Osteoblast (primary cell): ENCODE data around the gene CNPPD1. TPM values are rescaled to one million over a fixed set of nuclear protein-coding genes. Genes with fewer than 3 reads are reported as not detected.

Experiments
- DNase-seq: peaks from one replicate; pipeline ENCODE4 v3.0.0; 2011; ENCODE audit warnings: low spot score, mixed read lengths; ENCODE audit not compliant: insufficient read length; ENCODE audit errors: missing footprints
- H2AFZ ChIP-seq: 2 replicates; pipeline ENCODE4 v1.6.0; 2011; ENCODE audit warnings: mild to moderate bottlenecking, low read length
- H3K27ac ChIP-seq: 2 replicates; pipeline ENCODE4 v1.5.1; 2011; ENCODE audit warnings: mild to moderate bottlenecking, low read depth, low read length, moderate library complexity
- H3K27me3 ChIP-seq: 2 replicates; pipeline ENCODE4 v1.6.0; 2012; ENCODE audit warnings: mild to moderate bottlenecking, control low read depth, inconsistent platforms, low read length, moderate library complexity; ENCODE audit not compliant: insufficient read depth
- H3K36me3 ChIP-seq: 2 replicates; pipeline ENCODE4 v1.5.1; 2011; ENCODE audit warnings: mild to moderate bottlenecking, low read length, control low read depth, moderate library complexity; ENCODE audit not compliant: insufficient read depth
- H3K4me1 ChIP-seq: 2 replicates; pipeline ENCODE4 v1.5.1; 2011; ENCODE audit warnings: mild to moderate bottlenecking, low read length, control low read depth, moderate library complexity; ENCODE audit not compliant: insufficient read depth
- H3K4me2 ChIP-seq: 2 replicates; pipeline ENCODE4 v1.6.0; 2011; ENCODE audit warnings: mild to moderate bottlenecking, low read length; ENCODE audit not compliant: insufficient read depth
- H3K4me3 ChIP-seq: fragments of 200-600 bp; sonication (generic); 3 replicates; pipeline ENCODE4 v1.5.1; 2012; ENCODE audit warnings: mild to moderate bottlenecking, low read length, inconsistent platforms; ENCODE audit not compliant: insufficient read depth
- H3K79me2 ChIP-seq: 2 replicates; pipeline ENCODE4 v1.6.0; 2012; ENCODE audit warnings: mild to moderate bottlenecking, low read length, control low read depth, inconsistent platforms; ENCODE audit not compliant: insufficient read depth
- H3K9me3 ChIP-seq: 2 replicates; pipeline ENCODE4 v1.5.1; 2011; ENCODE audit warnings: low read depth, low read length, control low read depth
- H4K20me1 ChIP-seq: 2 replicates; pipeline ENCODE4 v1.6.0; 2012; ENCODE audit warnings: mild to moderate bottlenecking, low read length, control low read depth; ENCODE audit not compliant: insufficient read depth
- CTCF ChIP-seq: IDR thresholded peaks from 2 replicates; pipeline ENCODE4 v1.5.1; 2011; ENCODE audit warnings: mild to moderate bottlenecking, low read depth, low read length, moderate library complexity; ENCODE audit errors: extremely low read depth
- total RNA-seq: library from RNA; depleted of rRNA; stranded (reverse); fragments of >200 nt; gene quantifications from 2 replicates; pipeline ENCODE4 v1.2.3, GENCODE V29; 2012

Gene CNPPD1
- total RNA-seq, 1 donor, result 26.1 TPM

DNA sequence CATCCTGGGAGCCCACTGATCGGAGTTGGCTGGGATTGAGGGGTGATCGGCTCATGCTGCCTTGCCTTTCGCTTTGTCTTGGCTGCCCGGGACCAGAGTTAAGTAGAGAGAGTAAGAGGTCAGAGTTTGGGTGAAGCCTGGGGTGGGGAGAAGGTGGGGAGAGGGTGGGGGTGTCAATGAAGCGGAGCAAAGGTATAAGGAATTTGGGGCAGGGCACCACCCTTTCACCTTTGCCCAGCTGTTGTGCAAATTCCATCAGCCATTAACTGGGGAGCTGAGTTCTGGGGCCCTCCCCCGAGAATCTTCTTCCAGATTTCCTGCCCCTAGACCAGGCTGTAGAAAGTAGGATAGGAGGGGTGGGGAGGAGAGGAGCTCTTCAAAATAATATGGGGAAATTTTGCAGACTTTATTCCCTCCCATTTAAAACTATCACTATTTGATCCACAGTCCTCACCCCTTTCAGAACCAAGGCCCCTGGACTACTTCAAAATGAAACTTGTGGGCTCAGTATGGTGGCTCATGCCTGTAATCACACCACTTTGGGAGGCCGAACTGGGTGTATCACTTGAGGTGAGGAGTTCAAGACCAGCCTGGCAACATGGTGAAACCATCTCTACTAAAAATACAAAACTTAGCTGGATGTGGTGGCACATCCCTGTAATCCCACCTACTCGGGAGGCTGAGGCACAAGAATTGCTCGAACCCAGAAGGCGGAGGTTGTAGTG, 6.6 kb downstream of the CNPPD1 start, which contains the start of gene SLC23A3:
SLC23A3 (minus strand) TSS at position 100 of the 725 bp plus-strand sequence; CDS start at position 55, 45 bp downstream.
- H3K4me3 ChIP-seq, result no peak within 1 kb of the TSS
- H3K36me3 ChIP-seq, result peaks cover 15% of the 10 kb centered on the region
- H2AFZ ChIP-seq, result no peak within 1 kb of the TSS
- peaks cover 12% of the 10 kb centered on the region for H3K4me1 ChIP-seq
- no peak for DNase-seq
- H3K79me2 ChIP-seq, result peaks cover 12% of the 10 kb centered on the region
- H3K27ac ChIP-seq, result no peak within 1 kb of the TSS
- H3K27me3 ChIP-seq, result no peaks in the 10 kb centered on the region
- no peaks in the 10 kb centered on the region for H3K9me3 ChIP-seq
- peaks cover 4% of the 10 kb centered on the region for H4K20me1 ChIP-seq
- TF ChIP-seq CTCF, result no peak
- H3K4me2 ChIP-seq, result no peak within 1 kb of the TSS

- H3K36me3 ChIP-seq, result peaks cover 9% of the 10 kb centered on the region
- no peak overlapping the region for H2AFZ ChIP-seq
- no peak overlapping the region for H3K4me3 ChIP-seq
- H3K4me2 ChIP-seq, result no peak overlapping the region
- no peaks in the 10 kb centered on the region for H4K20me1 ChIP-seq
- no peak for DNase-seq
- H3K4me1 ChIP-seq, result peaks cover 6% of the 10 kb centered on the region
- H3K9me3 ChIP-seq, result no peaks in the 10 kb centered on the region
- H3K27me3 ChIP-seq, result no peaks in the 10 kb centered on the region
- H3K27ac ChIP-seq, result no peak overlapping the region
- TF ChIP-seq CTCF, result no peak
- H3K79me2 ChIP-seq, result no peaks in the 10 kb centered on the region
Measured at GRCh38 chr2:219168932-219169331, 7.8 kb downstream of the CNPPD1 start.

DNA sequence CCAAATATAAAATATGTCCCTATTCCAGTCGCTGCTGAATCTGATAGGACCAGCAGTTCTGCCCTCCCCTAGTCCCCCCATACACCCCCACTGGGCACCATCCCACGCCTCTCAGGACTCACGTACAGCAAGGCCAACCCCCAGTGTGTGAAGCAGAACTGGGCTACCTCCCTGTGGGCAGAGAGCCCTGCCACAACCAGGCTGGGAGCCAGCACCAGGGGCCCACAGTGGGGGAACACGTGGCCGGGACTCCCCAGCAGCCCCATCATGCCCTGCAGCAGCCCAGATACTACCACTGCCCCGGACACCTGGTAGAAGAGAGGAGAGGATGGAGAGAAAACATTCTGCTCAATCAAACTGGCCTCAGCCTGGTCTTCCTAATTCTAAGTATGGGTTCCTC, 8.2 kb downstream of the CNPPD1 start:
- DNase-seq, result no peak
- peaks cover 9% of the 10 kb centered on the region for H3K36me3 ChIP-seq

More for the DNA sequence above, 8.2 kb downstream of the CNPPD1 start:
- Histone ChIP-seq H3K9me3 (no peaks in the 10 kb centered on the region), H3K4me1 (peaks cover 6% of the 10 kb centered on the region), H3K27me3 (no peaks in the 10 kb centered on the region), H4K20me1 (no peaks in the 10 kb centered on the region), H2AFZ (no peak overlapping the region), H3K79me2 (no peaks in the 10 kb centered on the region), H3K4me2 (no peak overlapping the region), H3K27ac (no peak overlapping the region), H3K4me3 (no peak overlapping the region)
- no peak for TF ChIP-seq CTCF
